ENCODE data around the gene ADGB. TPM values are rescaled to one million over a fixed set of nuclear protein-coding genes. Genes with fewer than 3 reads are reported as not detected.

ADGB gene
- total and polyA plus RNA-seq, 3 donors from 2014 or later, result 23.8 to 53.0 (median 28.8) TPM

DNA sequence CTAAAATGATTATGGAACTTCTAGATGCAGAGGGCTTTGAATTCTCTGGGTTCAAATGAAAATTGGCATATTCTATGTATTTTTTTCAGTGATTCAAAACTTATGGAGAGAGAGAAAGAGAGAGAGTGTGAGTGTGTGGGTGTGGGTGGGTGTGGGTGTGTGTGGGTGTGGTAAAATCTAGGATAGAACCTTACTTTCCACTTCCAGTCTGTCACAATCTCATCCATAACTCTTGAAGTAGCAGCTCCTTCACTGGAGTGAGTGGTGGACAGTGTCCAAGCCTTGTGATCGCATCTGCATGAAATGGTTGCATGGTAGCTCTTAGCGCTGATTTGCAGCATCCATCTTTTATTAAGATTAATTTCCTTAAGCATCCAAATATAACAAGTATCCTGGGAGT is 37.7 kb downstream of the ADGB start:
- Histone ChIP-seq H3K4me3 (no peak overlapping the region), H3K9me3 (no peaks in the 10 kb centered on the region), H3K27ac (no peak overlapping the region), H3K27me3 (no peaks in the 10 kb centered on the region), H3K4me1 (no peaks in the 10 kb centered on the region), H3K36me3 (ENCODE audit: low read depth, missing control alignments) (no peaks in the 10 kb centered on the region)
- no peak for DNase-seq
- intact Hi-C loops (cut with DNase I; ENCODE audit: low total_unique reads), result no loop called here
- TF ChIP-seq POLR2A (IDR thresholded peaks at IDR 0.05), result no peak
- TF ChIP-seq, protein P1, sequence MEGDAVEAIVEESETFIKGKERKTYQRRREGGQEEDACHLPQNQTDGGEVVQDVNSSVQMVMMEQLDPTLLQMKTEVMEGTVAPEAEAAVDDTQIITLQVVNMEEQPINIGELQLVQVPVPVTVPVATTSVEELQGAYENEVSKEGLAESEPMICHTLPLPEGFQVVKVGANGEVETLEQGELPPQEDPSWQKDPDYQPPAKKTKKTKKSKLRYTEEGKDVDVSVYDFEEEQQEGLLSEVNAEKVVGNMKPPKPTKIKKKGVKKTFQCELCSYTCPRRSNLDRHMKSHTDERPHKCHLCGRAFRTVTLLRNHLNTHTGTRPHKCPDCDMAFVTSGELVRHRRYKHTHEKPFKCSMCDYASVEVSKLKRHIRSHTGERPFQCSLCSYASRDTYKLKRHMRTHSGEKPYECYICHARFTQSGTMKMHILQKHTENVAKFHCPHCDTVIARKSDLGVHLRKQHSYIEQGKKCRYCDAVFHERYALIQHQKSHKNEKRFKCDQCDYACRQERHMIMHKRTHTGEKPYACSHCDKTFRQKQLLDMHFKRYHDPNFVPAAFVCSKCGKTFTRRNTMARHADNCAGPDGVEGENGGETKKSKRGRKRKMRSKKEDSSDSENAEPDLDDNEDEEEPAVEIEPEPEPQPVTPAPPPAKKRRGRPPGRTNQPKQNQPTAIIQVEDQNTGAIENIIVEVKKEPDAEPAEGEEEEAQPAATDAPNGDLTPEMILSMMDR (IDR thresholded peaks at IDR 0.05), result no peak
- 84 to 85% methylated on average over 2 of the region's 2 CpGs for WGBS, 2 donors

DNA sequence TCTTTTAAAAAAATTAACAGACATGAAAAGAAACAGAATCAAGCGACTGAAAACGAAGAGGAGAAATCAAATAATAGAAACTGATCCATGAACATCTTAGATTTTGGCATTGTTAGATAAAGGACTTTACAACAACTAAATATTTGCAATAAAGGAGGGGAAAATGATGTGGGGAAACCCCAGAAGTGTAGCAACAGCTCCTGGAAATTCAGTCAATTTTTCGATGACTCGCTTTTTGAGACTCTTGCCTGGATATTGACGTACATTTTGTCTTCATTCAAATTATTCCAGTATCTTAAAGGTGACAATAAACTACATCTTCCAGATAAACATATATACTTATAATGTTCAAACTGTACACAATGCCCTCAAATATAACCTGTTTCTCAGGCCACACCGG is 44.1 kb downstream of the ADGB start:
- no peaks in the 10 kb centered on the region for H3K27me3 ChIP-seq
- intact Hi-C loops (cut with DNase I; ENCODE audit: low total_unique reads), result no loop called here
- H3K9me3 ChIP-seq, result no peaks in the 10 kb centered on the region
- TF ChIP-seq POLR2A (IDR thresholded peaks at IDR 0.05), result no peak
- TF ChIP-seq, protein P1 (IDR thresholded peaks at IDR 0.05), result no peak
- no peak for DNase-seq
- no peak overlapping the region for H3K27ac ChIP-seq
- no peak overlapping the region for H3K4me3 ChIP-seq
- no peaks in the 10 kb centered on the region for H3K36me3 ChIP-seq (ENCODE audit: low read depth, missing control alignments)
- no peaks in the 10 kb centered on the region for H3K4me1 ChIP-seq
- 94% methylated on average over 6 of the region's 6 CpGs for WGBS, 2 donors

DNA sequence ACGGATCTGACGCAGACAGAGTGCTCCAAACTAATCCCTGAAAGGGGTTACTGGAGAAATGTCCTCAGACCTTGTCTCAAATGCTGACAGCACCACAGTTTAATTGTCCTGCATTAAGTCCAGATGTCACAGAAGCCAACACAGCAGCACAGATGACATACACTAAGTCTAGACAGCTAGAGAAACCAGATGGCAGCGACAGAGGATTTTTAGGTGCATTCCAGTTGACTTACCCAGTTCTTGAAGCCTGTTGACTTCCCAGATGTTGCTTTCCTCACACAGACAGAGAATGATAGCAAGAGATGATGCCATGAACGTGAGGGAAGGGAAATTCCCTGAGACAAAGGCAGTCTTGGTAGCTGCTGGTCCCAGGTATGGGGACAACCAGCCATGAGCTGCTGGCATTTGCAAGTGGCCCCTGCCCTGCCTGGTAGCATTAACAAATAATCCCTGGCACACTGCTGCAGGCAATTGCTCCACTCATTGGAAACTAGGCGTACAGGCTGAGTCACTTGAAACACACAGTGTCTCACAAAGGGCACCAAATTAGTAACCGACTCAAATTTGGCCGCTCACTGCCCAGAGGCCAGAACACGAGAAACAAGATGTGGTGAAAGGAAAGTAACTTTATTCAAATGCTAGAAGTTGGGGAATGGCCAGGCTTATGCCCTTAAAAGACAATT is 52.2 kb downstream of the ADGB start:
- Histone ChIP-seq H3K4me3 (no peak overlapping the region), H3K27ac (no peak overlapping the region), H3K36me3 (ENCODE audit: low read depth, missing control alignments) (no peaks in the 10 kb centered on the region), H3K27me3 (no peaks in the 10 kb centered on the region), H3K9me3 (no peaks in the 10 kb centered on the region), H3K4me1 (no peaks in the 10 kb centered on the region)
- 79 to 91% methylated on average over 8 of the region's 8 CpGs for WGBS, 2 donors
- no peak for DNase-seq
- TF ChIP-seq POLR2A (IDR thresholded peaks at IDR 0.05), result no peak
- TF ChIP-seq, protein P1 (IDR thresholded peaks at IDR 0.05), result no peak
- intact Hi-C loops (cut with DNase I; ENCODE audit: low total_unique reads), result no loop called here

DNA sequence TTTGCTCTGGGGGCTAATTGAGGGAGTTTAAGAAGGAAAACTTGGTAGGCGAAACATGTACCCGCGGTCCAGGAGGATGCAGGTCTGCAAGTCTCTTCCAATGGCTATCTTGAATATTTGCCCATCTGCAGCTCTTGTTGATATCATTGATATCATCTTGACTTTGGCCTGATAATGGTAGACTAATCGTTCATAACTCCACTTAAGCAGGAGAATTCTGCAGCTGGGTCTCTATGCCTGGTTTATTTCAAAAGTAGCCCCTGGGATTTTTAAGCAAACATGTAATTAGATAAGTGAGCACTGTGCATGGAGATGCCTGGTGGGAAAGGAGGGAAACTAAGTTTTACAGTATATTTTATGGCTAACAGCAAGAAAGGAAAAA is 52.7 kb downstream of the ADGB start:
- 82 to 92% methylated on average over 4 of the region's 4 CpGs for whole genome bisulfite sequencing, 2 donors
- Histone ChIP-seq H3K27me3 (no peaks in the 10 kb centered on the region), H3K27ac (no peak overlapping the region), H3K4me1 (no peaks in the 10 kb centered on the region), H3K4me3 (no peak overlapping the region), H3K36me3 (ENCODE audit: low read depth, missing control alignments) (no peaks in the 10 kb centered on the region), H3K9me3 (no peaks in the 10 kb centered on the region)
- intact Hi-C loops (cut with DNase I; ENCODE audit: low total_unique reads), result no loop called here
- TF ChIP-seq POLR2A (IDR thresholded peaks at IDR 0.05), result no peak
- TF ChIP-seq, protein P1 (IDR thresholded peaks at IDR 0.05), result no peak
- DNase-seq, result no peak

DNA sequence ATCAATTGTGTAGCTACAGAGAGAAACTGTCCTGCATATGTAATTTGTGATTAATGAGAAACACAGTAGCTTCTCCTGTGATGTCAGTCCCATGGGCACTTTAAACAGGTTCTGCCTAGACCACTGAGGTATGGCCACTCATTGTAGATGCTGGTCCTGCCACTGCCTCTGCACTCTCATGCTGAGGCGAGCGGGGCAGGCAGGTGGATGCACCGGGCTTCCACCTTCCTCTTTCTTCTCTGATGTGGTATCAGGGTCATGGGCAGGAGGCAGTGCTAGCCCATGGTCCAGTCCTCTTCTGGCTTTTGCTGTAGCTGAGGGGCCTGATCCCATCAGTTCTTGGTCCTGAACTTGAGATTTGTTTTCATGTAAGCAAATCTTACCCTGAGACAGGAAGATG is 58.7 kb downstream of the ADGB start:
- Histone ChIP-seq H3K27ac (no peak overlapping the region), H3K4me3 (no peak overlapping the region), H3K4me1 (no peaks in the 10 kb centered on the region), H3K27me3 (no peaks in the 10 kb centered on the region), H3K9me3 (no peaks in the 10 kb centered on the region), H3K36me3 (ENCODE audit: low read depth, missing control alignments) (no peaks in the 10 kb centered on the region)
- intact Hi-C loops (cut with DNase I; ENCODE audit: low total_unique reads), result no loop called here
- WGBS, 2 donors, result 90 to 100% methylated on average over 3 of the region's 3 CpGs
- DNase-seq, result no peak
- TF ChIP-seq, protein P1 (IDR thresholded peaks at IDR 0.05), result no peak
- no peak for TF ChIP-seq POLR2A (IDR thresholded peaks at IDR 0.05)
